ENCODE results near the gene KDM1A.

Gene KDM1A

DNA sequence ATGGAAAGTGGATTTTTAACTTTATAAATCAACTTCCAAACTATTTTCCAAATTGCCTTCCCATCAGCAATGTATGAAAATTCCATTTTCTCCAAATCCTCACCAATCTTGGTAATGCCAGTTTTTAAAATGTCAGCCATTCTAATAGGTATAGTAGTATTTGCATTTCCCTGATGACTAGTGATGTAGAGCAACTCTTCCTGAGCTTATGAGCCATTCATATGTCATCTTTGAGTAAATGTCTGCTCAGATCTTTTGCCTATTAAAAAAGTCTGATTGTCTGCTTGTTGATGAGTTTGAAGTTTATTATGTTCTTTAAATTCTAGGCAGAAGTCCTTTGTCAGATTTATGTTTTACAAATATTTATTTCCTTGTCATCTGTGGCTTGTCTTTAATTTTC is 54.7 kb downstream of the KDM1A start:
- DNase-seq (ENCODE audit: low read depth): no peak
- TF ChIP-seq, protein P1, sequence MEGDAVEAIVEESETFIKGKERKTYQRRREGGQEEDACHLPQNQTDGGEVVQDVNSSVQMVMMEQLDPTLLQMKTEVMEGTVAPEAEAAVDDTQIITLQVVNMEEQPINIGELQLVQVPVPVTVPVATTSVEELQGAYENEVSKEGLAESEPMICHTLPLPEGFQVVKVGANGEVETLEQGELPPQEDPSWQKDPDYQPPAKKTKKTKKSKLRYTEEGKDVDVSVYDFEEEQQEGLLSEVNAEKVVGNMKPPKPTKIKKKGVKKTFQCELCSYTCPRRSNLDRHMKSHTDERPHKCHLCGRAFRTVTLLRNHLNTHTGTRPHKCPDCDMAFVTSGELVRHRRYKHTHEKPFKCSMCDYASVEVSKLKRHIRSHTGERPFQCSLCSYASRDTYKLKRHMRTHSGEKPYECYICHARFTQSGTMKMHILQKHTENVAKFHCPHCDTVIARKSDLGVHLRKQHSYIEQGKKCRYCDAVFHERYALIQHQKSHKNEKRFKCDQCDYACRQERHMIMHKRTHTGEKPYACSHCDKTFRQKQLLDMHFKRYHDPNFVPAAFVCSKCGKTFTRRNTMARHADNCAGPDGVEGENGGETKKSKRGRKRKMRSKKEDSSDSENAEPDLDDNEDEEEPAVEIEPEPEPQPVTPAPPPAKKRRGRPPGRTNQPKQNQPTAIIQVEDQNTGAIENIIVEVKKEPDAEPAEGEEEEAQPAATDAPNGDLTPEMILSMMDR (IDR thresholded peaks at IDR 0.05; ENCODE audit: insufficient read depth, low read depth, low read length, missing control alignments): no peak
- H3K4me3 ChIP-seq (ENCODE audit: low read depth, low read length): no peak overlapping the region

DNA sequence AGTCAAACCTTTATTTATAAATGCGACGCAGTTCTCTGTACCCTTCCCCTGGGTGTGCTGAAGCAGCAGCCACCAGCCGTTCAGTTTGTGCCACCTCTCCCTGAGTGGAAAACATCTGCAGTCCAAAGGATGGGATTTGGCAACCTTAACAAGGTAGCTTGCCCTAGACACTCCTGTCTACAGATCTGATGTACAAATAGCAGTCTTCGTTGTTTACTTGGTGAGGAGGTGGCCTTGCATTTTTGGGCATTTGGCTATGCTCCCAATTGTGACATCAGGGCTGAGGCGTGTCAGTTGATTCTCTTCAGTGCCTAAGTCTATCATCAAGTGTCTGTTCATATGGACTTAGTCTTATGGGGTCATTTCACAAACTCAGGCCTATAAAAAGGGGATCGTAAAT is 59.8 kb downstream of the KDM1A start:
- no peak for DNase-seq (ENCODE audit: low read depth)
- TF ChIP-seq, protein P1 (IDR thresholded peaks at IDR 0.05; ENCODE audit: insufficient read depth, low read depth, low read length, missing control alignments): no peak
- H3K4me3 ChIP-seq (ENCODE audit: low read depth, low read length): no peak overlapping the region

DNA sequence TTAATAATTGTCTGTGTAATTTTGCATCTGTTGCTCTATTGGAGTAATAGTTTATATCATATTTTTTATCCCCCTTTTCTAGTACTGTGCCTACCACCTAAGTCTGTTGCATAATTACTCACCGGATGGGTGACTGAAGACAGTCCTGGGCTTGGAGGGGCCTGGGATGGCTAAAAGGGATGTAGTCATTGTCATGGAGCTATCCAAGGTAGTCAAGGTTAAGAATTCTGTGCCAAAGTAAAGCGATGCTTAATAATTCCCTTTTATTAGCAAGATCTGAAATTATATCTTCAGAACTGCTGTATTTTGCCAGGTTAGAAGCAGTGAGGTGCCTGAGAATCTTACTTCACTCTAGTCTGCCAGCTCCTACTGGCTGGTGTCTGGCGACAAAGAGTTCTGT is 61.6 kb downstream of the KDM1A start:
- TF ChIP-seq, protein P1 (IDR thresholded peaks at IDR 0.05; ENCODE audit: insufficient read depth, low read depth, low read length, missing control alignments): no peak
- H3K4me3 ChIP-seq (ENCODE audit: low read depth, low read length): no peak overlapping the region
- DNase-seq (ENCODE audit: low read depth): no peak

DNA sequence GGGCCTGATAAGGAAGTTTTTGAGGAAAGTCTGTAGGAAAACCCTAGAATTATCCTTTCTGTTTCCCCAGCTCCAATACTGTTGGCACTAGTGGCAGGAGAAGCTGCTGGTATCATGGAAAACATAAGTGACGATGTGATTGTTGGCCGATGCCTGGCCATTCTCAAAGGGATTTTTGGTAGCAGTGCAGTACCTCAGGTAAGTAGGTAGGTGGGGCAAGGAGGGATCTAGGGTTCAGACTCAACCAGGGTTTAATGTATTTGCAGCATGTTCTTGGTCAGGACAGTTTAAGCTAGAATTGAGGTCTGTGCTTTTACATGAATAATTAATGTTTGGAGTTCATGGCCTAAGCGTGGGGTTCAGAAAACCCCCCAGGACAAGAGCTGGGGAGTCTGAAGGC is 62.1 kb downstream of the KDM1A start:
- DNase-seq (ENCODE audit: low read depth): peak; percentile 19
- TF ChIP-seq, protein P1 (IDR thresholded peaks at IDR 0.05; ENCODE audit: insufficient read depth, low read depth, low read length, missing control alignments): peak; percentile 13
- H3K4me3 ChIP-seq (ENCODE audit: low read depth, low read length): no peak overlapping the region

DNA sequence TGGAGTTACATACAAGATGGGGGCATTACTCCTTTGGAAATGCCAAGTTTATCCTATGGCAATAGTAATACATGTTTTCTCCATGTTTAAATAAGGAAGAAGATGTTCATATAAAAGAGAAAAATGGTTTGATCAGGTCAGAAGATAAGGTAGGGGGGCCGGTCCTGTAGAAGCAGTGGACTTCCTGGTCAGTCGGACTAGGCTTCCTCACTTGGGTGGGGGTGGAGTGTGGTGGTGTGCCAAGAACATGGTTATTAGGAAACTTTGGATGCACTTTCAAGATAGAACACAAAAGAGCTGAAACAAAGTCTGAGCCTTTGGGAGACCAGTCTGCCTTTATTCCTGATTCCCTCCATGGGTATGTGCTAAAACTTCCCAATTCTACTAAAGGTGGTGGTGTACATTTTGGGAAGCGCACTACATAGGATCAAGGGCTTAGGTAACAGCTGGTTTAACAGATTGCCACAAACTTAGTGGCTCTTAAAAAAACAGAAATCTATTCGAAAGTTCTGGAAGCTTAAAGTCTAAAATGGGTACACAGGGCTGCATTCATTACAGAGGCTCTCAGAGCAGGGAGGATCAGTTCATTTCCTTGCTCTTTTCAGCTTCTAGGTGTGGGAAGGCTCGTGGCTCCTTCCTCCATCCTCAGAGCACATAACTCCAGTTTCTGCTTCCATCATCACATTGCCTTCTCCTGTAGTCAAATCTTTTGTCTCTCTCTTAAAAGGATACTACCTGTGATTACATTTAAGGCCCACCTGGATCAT is 64.6 kb downstream of the KDM1A start:
- no peak for DNase-seq (ENCODE audit: low read depth)
- no peak overlapping the region for H3K4me3 ChIP-seq (ENCODE audit: low read depth, low read length)
- TF ChIP-seq, protein P1 (IDR thresholded peaks at IDR 0.05; ENCODE audit: insufficient read depth, low read depth, low read length, missing control alignments): no peak

DNA sequence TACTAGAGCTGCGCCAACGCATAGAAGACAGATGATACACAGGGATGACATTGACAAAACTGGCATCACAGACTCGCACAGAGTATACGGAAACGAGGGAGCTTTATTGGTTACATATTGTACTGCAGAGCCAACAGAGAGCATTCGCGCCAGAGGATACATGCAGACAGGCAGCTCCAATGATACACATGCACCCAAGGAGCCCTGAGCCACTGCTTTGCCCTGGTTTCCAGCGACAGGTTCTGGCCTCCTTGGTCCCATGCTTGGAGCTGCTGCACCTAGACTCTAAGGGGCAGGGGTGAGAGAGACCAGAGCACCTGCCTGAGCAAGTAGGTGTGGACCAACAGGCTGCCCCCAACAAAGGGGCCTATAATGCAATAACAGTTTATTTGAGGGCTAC is 65.6 kb downstream of the KDM1A start:
- TF ChIP-seq, protein P1 (IDR thresholded peaks at IDR 0.05; ENCODE audit: insufficient read depth, low read depth, low read length, missing control alignments): no peak

DNA sequence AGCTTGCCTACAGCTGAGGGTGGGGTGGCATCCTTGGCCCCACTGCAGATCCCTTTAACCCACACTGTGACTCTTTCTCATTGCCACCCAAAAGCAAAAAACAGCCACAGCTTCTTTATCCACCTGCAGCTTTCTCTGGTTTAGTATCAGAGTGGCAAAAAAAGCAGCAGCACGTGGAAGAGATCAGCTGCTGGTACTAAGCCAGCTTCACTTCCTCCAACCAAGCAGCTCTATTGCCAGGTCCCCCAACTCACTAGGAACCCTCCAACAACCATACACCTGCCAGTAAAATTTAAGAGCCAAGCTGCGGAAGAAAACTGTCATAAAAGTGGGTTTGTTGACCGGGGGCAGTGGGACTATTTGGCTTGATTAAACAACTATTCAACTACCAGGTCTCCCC is 66.4 kb downstream of the KDM1A start:
- no peak for DNase-seq (ENCODE audit: low read depth)
- H3K4me3 ChIP-seq (ENCODE audit: low read depth, low read length): no peak overlapping the region
- TF ChIP-seq, protein P1 (IDR thresholded peaks at IDR 0.05; ENCODE audit: insufficient read depth, low read depth, low read length, missing control alignments): no peak

More for the DNA sequence above, 65.6 kb downstream of the KDM1A start:
- no peak for DNase-seq (ENCODE audit: low read depth)
- H3K4me3 ChIP-seq (ENCODE audit: low read depth, low read length): no peak overlapping the region
